Erythroblast (primary cell): Measurements from ENCODE around the gene TRAF7.

Source experiments
- GATA1 ChIP-seq: IDR thresholded peaks from 2 replicates; pipeline ENCODE4 v1.6.1; 2011; ENCODE audit warnings: low read depth, mild to moderate bottlenecking, control low read depth, low read length, moderate library complexity
- POLR2A ChIP-seq: IDR thresholded peaks from 2 replicates; pipeline ENCODE4 v1.6.1; 2011; ENCODE audit warnings: mild to moderate bottlenecking, low read length

- TF ChIP-seq POLR2A (no peak), GATA1 (no peak)
Observed at GRCh38 chr16:2160915-2161551, 5.5 kb downstream of the TRAF7 start.
